Breast epithelium (tissue), 3 donors: ENCODE measurements around the gene DYSF.

Experiments
- POLR2A ChIP-seq: fragments of 450-650 bp; IDR thresholded peaks from one replicate; pipeline ENCODE4 v1.6.1; 2016; ENCODE audit warnings: antibody characterized with exemption, mild to moderate bottlenecking, moderate library complexity
- TF ChIP-seq, protein P1 (sequence below), 3 donors: fragments of 450-650 bp; IDR thresholded peaks; one replicate each; pipeline ENCODE4 v1.5.1; 2016 to 2017; ENCODE audit warnings: antibody characterized with exemption in 3 of 3, mild to moderate bottlenecking in 3 of 3, moderate library complexity in 3 of 3

DNA sequence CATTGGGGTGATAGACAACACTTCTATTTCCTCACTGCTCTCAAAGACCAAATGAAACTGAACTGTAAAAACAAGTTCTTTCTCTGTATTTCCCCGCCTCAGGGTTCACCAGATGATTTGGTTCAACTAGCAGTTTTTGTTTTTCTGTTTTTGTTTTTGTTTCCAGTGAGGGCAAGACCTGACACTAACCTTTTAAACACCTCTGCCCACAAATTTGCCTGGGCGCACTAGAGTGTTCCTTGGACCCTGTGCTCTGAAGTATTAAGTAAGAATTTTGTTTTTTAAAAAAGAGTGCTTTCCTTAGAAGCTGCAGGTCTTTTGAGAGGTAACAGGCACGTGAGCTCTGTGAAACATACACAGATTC is 92.9 kb downstream of the DYSF start:
- no peak for TF ChIP-seq POLR2A
- TF ChIP-seq, protein P1, sequence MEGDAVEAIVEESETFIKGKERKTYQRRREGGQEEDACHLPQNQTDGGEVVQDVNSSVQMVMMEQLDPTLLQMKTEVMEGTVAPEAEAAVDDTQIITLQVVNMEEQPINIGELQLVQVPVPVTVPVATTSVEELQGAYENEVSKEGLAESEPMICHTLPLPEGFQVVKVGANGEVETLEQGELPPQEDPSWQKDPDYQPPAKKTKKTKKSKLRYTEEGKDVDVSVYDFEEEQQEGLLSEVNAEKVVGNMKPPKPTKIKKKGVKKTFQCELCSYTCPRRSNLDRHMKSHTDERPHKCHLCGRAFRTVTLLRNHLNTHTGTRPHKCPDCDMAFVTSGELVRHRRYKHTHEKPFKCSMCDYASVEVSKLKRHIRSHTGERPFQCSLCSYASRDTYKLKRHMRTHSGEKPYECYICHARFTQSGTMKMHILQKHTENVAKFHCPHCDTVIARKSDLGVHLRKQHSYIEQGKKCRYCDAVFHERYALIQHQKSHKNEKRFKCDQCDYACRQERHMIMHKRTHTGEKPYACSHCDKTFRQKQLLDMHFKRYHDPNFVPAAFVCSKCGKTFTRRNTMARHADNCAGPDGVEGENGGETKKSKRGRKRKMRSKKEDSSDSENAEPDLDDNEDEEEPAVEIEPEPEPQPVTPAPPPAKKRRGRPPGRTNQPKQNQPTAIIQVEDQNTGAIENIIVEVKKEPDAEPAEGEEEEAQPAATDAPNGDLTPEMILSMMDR (IDR thresholded peaks at IDR 0.05): no peak
